HFF-Myc (cell line): ENCODE results near the gene FBXO27.

Experiments
- DNase-seq: peaks from one replicate; pipeline ENCODE4 v3.0.0-alpha.2; 2011; ENCODE audit warnings: low read depth; ENCODE audit errors: extremely low read depth
- H3K4me3 ChIP-seq: replicated peaks from 2 replicates; pipeline ENCODE4 v1.5.1; 2011; ENCODE audit warnings: low read depth, mild to moderate bottlenecking, control low read depth, low read length
- CTCF ChIP-seq: IDR thresholded peaks from 2 replicates; pipeline ENCODE4 v1.5.1; 2012; ENCODE audit warnings: mild to moderate bottlenecking, low read depth, low read length, control low read depth; ENCODE audit errors: missing control alignments

The FBXO27 gene

DNA sequence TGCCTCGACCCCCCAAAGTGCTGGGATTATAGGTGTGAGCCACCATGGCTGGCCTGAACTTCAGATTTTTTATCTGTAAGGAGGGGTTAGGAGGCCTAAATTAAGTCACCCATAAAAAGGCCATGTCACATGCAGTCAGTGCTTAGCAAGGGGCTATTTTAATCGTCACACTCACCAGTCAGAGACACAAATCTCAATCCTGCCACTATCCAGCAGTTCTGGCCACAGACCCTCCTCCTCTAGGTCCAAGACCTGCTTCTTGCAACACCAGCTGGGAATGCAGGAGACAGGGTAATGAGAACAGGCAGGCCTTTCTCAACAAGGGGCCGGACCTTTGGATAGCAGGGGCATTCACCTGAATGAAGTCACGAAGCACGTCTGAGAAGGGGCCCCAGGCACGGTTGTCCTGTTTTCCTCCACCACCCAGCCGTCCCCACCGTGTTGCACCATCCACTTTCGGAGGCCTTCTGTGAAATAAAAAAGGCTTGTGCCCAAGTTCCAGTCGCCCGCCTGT is 1.4 kb downstream of the FBXO27 start:
- no peak for TF ChIP-seq CTCF
- no peak for DNase-seq
- H3K4me3 ChIP-seq, result peak overlapping the region; percentile 43

- no peak for DNase-seq
- no peak for TF ChIP-seq CTCF
- H3K4me3 ChIP-seq, result no peak overlapping the region
Measured at GRCh38 chr19:39024875-39025641, 7.3 kb downstream of the FBXO27 start.

DNA sequence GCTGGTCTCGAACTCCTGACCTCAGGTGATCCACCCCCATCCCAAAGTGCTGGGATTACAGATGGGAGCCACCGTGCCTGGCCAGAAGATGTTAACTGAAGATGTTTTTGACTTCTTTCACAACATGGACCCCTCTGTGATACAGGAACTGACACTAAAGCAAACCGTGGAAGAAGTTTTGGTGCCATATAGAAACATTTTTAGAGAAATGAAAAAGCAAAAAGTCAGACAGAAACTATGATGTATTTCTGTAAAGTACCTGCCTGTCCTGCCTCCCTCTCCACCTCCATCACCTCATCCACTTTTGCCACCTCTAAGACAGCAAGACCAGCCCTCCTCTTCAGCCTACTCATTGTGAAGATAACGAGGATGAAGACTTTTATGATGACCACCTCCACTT is 11.3 kb downstream of the FBXO27 start:
- H3K4me3 ChIP-seq, result no peak overlapping the region
- no peak for DNase-seq
- TF ChIP-seq CTCF, result no peak

- H3K4me3 ChIP-seq, result no peak overlapping the region
- TF ChIP-seq CTCF, result no peak
- DNase-seq, result no peak
Measured at GRCh38 chr19:39017646-39018045, 14.7 kb downstream of the FBXO27 start.

DNA sequence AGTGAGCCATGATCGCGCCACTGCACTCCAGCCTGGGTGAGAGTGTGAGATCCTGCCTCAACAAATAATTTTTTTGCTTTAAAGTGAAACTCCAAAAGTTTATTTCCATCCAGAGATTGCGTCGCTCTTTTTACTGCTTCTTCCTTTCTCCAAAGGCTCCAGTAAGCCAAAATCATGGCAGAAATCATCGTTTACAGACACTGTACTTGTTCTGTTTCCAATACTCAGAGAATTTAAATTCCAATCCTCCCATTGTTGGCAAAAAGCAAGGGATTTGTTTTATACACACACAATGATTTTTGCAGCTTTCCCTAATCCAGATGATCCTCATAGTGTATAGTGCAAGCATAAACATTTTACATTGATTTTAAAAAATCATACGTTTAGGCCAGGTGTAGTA is 15.3 kb downstream of the FBXO27 start:
- DNase-seq, result no peak
- TF ChIP-seq CTCF, result no peak
- H3K4me3 ChIP-seq, result no peak overlapping the region

DNA sequence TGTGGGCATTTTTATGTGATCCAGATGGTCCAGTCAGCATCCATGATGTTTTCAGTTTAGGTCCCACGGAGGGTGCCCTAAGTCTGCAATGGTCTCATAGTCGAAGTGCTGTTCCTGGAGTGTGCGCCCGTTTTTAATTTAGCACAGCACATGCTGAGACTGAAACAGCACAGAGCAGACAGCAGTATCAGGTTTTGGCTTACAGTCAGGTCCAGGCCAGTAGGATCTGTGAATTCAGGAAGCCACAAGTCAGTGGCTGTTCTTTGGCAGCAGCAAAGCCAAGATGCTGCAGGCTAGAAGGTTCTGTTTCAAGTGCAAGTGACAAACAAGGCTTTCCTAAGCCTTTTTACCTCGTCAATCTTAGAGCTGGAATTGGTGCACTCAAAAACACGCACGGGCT is 18.3 kb downstream of the FBXO27 start:
- H3K4me3 ChIP-seq, result no peak overlapping the region
- DNase-seq, result no peak
- no peak for TF ChIP-seq CTCF
